Activated CD4-positive, alpha-beta T cell treated with anti-CD3 and anti-CD28 coated beads for 1 hour (primary cell): ENCODE results near the gene LCA5L.
A peak's percentile ranks its signal among the peaks of the same experiment; 100 is the strongest.

Source experiments
- DNase-seq: peaks from one replicate; pipeline ENCODE4 v3.0.0-alpha.2; 2020

LCA5L gene

DNA sequence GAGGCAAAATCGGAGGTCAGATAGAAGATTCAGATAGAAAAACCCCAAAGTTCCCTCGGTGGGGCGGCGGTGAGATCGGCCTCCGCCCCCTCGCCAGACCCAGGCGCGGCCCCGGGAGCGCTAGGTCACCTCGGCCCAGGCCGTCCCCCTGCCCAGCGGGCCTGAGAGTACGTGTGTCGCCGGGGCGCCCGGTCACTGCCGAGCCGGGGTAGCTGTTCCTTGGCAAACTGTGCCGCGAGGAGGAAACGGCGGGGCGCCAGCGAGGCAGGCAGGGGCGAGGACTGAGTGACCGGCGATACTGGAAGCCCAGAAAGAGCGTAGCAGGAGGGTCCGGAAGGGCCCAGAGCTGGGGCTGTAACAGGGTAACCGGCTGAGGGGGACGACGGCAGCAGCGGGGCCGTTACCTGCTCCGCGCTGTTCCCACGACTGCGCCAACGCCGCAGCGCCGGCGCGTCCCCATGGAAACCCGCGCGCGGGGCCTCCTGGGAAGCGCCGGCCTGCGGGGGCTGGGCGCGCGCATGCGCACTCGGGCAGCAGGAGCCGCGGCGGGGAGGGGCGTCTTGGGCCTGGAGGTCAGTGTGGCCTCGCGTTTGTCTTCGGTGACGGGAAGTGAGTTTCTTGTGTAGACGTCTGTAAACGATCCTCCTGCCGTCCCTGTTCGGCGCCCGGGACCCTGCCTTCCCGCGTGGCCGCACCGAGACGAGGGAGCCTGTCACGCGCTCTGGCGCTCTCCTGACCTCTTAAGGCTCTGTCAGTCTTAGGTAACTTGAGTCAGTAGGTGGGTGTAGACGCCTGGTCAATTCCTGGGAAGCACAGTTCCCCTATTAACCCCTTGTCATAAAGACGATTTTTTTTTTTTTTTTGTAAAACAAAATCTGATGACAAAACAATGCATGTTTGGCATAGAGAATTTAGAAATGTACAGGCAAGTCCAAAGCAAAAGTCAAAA, at the start of gene LCA5L:
LCA5L (minus strand) TSS at position 458 of the 949 bp plus-strand sequence. CDS start 17,285 bp downstream, outside the sequence.
- DNase-seq, result peak; percentile 85

DNA sequence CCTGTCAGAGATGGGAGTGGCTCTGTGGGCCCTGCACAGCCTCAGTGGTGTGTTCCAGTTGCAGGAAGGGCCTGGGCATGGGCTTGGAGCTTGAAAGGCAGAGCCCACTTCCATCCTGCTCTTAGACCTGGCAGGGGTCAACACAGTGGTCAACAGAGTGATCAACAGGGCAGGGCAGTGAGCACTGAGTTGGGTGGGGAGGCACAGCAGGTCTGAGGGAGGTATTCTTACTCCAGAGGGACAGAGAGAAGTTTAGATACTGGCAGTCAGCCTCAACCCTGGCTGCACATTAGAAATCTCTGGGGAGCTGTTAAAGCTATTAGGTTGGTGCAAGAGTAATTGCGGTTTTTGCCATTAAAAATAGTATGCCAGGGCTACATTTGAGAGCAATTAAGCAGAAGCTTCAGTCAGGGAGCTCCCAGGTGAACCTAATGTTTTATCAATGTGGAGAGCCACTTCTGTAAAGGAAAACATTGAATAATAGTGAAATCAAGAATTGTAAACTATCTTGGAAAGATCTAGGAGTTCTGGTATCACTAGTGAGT, 43.9 kb upstream of the LCA5L start:
- DNase-seq, result no peak

DNA sequence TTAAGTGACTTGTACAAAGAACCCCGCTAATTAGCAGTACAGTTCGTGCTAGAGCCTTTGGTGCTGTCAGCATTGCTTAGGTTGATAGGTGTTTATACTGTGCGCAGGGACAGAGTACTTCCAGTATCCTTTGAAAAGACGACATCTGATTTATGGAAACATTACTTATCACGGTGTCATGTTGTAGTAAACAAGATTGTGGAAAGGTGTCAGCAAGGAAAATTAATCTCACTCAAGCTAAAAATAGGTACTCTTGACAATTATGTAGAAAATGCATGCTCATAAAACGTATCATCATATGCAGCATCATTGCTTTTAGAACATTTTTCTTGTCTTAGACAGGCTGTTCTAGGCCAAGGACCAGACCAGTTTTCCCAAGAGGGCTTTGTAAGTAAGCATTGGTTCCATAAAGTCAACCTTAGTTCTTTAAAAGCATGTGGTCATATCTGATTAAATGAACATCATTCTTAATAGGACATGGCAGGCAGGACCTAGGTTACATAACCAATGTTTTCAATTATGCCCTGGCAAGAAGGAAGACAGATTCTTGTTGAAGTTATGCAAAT, 39.2 kb upstream of the LCA5L start:
- DNase-seq, result no peak

DNA sequence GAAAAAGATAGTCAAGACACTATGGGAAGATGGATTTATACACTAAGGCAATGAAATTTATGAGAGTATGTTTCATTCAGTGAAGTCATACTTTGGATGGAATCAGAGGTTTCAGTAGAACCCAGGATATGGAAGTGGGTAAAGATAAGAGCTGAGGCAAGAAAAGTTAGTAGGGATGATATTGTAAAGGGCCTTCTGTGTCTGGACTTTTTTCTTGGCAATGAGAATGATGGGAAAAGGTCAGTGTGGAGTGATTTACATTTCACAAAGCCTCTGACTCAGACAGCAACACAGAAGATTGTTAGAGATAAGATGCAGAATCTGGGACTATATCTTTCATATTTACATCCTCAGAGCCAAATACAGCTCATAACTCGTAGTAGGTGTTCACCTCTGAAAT, 38.3 kb upstream of the LCA5L start:
- no peak for DNase-seq

DNA sequence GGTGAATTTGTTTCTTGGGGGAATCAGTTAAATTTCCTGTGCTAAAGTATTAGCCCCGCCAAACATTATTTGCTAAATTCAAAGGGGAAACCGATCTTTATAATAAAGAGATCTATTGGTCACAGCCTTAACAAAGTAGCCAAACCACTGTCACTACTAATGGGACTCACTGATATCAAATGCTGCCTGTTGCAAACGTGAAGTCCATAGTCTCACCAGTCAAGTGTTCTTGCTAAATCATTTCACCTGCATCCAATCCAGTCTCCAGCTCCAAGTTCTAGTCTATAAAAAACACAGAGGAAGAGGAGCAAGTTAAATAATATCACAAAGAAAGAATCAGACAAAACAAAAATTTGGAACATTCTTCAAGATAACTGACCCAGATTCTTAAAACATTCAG, 36.3 kb upstream of the LCA5L start:
- no peak for DNase-seq

GRCh38 chr21:39480271-39480670, 34.7 kb upstream of the LCA5L start:
- DNase-seq, result no peak

GRCh38 chr21:39479814-39480182, 34.2 kb upstream of the LCA5L start:
- DNase-seq, result no peak

GRCh38 chr21:39479164-39479813, 33.7 kb upstream of the LCA5L start:
- DNase-seq, result no peak

DNA sequence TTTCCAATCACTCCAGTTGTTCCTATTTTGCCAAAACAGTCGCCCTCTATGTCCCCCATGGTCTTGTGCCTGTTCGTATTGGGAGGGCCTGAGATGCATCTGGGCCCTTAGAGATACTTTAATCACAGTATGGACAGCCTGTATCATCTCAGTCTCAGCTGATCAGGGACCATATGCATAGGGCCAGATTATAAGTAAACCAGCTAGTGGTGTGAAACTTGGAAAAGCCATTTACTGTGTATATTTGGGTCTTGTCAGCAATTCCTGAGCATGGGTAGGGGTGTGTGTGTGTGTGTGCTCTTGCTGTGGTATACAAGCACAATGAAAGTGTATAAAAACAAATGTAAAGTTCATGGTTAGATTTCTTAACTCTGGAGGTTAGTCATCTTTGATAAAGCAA, 29.0 kb upstream of the LCA5L start:
- no peak for DNase-seq

DNA sequence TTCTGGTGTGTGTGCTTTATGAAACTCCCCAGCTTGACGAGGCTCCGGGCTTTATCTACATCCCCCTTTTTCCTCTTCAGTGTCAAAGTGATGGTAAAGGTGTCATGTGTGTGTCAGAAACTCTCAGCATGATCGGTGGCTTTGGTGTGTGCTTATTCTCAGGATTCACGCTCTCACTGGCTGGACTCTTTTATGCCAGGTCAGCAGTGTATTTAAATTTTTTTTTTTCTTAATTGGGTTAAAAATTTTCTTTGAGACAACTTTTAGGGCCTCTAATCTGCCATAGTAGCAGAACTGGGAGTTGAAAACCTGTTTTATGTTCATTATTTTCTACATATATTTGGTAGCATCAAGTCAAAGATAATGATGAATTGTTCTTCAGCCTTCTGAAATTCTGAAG, 27.2 kb upstream of the LCA5L start:
- no peak for DNase-seq

DNA sequence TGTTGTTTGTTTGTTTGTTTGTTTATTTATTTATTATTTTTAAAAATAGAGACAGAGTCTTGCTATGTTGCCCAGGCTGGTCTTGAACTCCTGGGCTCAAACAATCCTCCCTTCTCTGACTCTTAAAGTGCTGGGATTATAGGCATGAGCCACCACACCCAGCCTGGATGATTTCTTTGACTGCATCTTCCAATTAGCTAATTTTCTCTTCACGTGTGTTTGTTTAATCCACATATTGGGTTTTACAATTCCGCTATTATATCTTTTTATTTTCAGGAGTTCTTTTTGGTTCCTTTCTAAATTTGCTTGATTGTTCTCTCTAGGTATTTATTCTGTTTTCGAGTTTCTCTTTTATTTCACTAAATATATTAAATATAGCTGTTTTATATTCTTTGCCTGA, 26.0 kb upstream of the LCA5L start:
- no peak for DNase-seq

- no peak for DNase-seq
Measured at GRCh38 chr21:39468559-39468958, 23.0 kb upstream of the LCA5L start.

- DNase-seq, result no peak
Measured at GRCh38 chr21:39467746-39468145, 22.2 kb upstream of the LCA5L start.

DNA sequence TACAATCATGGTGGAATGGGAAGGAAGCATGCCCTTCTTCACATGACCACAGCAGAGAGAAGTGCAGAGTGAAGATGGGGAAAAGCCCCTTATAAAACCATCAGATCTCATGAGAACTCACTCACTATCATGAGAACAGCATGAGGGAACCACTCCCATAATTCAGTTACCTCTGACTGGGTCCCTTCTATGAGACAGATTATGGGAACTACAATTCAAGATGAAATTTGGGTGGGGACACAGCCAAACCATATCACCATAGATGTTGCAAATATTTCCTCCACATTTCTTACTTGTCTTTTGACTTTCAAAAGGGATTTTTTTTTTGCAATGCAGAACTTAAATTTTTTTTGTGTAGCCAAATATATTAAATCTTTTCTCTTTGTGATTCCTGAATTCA, 21.0 kb upstream of the LCA5L start:
- DNase-seq, result no peak

DNA sequence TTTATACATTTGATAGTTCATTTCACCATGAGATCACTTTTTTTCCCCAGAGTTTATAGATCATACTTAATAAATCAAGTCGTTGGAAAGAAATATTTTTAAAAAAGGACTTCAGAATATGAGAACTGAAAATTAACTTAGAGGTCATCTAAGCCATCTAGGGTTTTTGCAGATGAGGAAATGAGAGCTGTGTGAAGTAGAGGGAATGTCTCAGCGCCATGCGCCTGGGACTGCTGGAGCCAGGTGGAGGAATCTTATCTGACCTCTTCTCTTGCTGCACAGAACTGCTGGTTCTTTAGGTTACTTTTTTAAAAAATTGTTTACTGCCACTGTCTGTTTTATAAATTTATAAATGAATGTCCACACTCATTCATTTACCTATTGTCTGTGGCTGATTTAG, 17.7 kb upstream of the LCA5L start:
- no peak for DNase-seq

- DNase-seq, result no peak
Measured at GRCh38 chr21:39461419-39461818, 15.8 kb upstream of the LCA5L start.

GRCh38 chr21:39456665-39457064, 11.1 kb upstream of the LCA5L start:
- no peak for DNase-seq

DNA sequence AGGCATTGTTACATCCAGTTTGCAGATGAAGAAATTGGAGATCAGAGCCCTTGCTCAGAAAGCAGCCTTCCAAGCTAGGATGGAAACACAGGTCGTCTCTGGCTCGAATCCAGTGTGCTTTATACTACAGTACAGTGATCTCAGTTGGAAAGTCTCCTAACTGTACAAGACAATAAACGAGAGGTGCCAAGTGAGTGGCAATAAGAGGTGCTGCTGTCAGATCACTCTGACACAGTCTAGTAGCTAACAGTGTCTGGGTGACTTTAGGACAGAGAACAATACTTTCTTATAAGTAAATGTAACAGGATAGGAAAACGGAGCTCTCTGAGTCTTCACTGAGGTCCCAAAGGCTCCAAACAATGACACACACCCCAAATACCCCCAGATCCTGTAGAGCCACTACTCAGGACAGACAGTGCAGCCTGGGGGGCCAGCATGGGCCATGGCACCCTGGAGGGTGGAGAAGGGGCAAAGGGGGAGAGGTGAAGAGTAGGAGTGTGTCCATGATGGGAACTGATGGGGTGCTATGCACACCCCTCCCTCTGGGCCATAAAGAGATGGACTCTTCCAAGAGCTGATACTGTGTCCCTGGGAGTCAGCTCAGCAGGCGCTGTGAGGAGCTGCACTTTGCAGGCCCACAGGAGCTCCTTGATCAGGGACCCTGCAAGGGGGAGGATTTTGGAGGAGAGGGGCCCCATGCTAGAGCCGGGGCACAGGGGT, 9.5 kb upstream of the LCA5L start:
- DNase-seq, result no peak

DNA sequence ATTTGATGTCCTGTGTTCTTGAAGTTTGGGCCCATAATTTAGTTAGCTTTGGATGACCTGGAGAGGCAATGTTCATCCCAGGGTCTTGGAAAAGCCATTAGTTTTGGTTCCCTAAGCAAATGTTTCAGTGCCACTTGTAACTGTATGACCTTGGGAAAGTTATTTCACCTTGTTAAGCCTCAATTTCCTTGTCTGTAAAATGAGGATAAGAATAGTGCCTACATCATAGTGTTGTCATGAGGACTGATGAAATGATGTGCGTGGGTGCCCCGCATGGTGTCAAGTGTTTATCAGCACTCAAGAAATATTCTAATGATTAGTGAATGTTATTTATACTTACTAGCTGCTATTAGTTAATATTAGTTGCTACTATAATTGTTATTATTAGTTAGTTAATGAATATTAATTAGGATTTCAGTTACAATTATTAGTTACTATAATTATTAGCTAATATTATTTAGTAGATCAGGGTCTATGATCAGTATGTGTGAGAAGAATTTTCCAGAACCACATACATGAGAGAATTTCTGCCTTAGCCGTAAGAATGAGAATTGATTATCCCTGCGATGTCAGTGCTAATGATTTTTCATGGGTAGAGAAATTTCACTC, 8.1 kb upstream of the LCA5L start:
- no peak for DNase-seq

GRCh38 chr21:39452970-39453342, 7.4 kb upstream of the LCA5L start:
- DNase-seq, result no peak

- no peak for DNase-seq
Measured at GRCh38 chr21:39452207-39452969, 6.8 kb upstream of the LCA5L start.
